Kidney glomerular epithelial cell (primary cell): ENCODE measurements around the gene RNASET2.

Source experiments
- DNase-seq: peaks from one replicate; lab custom pipeline; 2025; lab: John Stamatoyannopoulos, UW

RNASET2 gene, protein sequence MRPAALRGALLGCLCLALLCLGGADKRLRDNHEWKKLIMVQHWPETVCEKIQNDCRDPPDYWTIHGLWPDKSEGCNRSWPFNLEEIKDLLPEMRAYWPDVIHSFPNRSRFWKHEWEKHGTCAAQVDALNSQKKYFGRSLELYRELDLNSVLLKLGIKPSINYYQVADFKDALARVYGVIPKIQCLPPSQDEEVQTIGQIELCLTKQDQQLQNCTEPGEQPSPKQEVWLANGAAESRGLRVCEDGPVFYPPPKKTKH

DNA sequence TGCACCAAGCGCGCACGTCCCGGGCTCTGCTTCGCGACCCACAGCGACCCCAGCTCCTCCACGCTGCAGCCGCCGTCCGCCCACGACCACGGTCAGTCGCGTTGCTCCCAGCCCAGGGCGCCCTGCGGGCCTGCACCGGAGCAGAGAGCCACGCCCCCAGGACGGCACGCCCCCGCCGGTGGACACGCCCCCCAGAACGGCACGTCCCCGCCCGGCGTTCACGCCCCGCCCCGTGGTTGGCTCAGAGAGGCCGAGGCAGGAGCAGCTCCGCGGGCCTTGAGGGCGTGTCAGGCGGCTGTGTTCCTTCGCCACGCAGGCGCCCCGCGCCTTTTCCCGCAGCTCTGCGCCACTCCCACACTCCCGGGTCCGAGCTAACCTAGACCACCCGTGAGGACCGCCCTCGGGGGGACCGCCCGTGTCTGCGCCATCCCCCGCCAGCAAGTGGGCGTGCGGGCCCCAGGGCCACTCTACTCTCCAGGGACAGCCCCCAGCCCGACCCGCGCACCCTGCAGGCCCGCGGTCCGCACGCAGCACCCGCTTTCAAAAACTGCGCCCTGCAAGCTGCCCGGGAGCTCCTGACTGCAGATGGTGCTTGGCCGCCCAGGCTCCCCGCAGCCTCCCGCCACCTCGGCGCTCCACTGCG is at the start of gene RNASET2:
TSS of gene RNASET2 (minus strand) at position 107 of the 643 bp plus-strand sequence. CDS start 368 bp downstream, outside the sequence.
- peak; percentile 75 for DNase-seq

DNA sequence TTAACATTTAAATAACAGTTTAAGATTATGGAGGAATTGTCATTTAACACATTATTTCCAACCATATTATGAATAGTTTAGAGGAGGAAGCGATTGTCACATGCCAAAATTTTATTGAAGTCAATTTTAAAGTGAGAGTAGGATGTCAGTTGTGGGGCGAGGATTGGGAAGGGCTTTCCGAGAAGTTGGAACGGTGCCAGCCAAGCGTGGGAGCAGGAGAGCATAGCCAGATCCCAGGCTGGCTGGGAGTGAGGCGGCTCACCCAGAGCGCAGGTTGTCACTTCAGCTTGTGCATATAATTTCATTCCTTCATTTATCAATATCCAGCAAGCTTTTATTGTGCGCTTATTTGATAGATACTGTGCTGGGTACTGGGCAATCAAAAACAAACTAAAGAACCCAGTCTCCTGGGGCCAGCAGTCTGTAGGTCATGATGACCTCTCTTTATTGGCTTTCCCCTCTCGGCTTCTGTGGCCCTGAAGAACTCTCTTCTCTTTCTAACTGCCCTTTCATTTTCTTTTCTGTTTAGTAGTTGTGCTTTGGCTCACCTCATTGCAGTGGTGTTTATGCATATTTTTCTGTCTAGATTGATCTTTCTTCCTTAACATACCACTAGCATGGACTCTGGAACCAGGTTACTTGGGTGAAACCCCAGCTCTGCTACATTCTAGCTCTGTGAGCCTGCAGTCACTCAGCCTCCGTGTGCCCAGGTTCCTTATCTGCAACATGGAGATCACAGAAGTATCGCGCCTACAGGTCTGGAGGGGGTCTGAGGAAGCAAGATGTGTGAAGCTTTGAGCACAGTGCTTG is 49.2 kb upstream of the RNASET2 start:
- no peak for DNase-seq

DNA sequence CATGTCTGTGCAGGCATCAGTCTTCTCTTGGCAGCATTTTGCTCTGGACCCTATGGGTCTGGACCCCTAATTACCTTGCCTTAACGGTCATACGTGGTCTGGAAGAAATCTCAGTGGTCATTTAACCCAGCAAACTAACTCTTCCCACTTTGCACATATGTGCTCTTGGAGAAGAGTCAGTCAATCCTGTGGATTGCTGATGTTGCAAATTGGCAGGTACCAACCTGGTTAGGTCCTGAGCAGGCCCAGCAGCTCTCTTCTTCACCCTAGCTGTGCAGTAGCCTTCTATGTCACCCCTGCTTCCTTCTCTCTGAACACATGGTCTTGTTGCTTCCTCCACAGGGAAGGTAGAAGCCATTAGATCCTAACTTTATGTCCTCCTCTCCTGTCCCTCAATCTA is 44.4 kb upstream of the RNASET2 start:
- no peak for DNase-seq

DNA sequence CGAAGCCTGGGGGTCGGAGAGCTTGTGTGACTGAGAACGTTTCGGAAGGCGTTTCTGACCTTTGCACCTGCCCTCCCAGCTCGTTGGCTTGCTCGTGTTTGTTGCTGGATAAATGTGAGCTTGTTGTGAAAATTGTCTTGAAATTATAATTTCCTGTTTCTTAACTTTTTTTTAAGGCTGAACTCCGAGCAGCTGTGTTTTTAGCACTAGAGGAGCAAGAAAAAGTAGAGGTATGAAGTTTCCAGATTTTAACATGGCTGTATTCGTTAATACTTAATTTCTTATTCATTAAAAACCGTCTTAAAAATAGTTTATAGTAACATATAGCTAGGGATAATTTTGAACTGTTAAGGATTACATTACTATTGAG is 43.5 kb upstream of the RNASET2 start:
- DNase-seq, result no peak

DNA sequence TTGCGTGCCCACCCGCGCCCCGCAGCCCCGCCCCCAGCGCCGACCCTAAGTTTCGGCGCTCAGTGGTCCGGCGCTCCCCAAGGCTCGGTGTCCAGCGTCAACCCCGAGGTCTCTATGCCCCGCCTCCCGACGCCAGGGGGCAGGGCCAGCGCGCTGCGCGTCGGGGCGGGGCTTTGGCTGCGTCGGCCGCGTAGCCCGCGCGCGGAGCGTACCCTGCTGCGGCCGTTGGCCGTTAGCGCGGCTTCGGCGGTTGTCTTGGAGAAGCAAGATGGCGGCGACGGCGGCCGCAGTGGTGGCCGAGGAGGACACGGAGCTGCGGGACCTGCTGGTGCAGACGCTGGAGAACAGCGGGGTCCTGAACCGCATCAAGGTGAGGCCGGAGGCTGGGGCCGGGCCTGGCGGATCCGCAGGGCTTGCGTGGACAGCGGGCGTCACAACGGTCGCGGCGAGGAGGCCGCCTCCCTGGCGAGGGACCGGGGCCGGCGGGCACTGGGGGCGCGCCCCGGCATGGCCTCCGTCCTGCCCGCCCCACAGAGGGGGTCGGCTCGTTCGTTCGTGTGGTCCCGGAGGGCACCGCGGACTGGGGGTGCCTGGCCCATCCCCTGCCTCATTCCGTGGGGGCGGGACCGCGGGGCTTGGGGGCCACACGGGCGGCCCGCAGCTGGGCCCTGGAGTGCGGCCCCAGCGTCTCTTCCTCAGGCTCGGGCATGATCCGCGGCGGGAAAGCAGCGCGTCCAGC is 43.0 kb upstream of the RNASET2 start, which contains the start of gene CEP43:
TSS of gene CEP43 (plus strand) at position 253 of the 739 bp plus-strand sequence. CDS start at position 269, 16 bp downstream.
- DNase-seq, result peak; percentile 88

DNA sequence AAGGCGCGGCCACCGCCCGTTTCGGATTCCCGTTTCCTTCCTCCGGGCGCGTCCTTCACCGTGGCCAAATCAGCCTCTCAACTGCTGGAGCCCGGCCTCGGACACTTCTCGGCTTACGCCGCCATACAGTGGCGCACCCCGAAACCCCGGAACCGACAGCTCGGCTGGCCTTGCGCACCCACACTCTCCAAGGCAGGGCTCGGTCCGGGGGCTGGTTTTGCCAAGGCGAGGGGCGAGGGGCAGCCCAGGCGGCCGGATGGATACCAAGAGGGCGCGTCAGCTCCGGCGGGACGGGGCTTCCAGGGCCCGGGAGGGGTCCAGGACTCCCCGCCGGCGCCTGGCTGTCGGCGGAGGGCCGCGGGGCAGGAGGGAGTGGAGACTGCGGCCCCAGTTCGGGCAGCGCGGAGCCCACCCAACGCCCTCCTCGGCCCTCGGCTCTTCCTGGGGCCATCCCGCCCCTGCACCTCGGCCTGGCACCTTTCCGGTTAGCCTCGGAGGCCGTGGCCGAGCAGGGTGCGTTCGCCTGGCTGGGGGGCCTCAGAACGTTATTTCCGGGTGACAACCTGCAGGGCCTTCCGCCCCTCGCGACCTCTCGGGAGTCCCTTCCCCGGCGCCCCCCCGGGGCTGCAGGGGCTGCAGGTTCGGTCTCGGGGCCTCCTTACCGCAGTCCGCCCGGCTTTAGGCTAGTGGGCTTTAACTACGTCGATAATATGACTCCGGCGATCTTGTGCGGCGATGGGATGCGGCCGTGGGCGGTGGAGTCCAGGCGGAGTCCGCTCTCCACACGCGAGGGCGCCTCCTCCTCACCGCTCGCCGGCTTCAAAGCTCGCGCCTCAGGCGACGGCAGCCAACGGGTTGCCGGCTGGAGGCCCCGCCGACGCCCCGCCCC is 42.1 kb upstream of the RNASET2 start:
- DNase-seq, result no peak

DNA sequence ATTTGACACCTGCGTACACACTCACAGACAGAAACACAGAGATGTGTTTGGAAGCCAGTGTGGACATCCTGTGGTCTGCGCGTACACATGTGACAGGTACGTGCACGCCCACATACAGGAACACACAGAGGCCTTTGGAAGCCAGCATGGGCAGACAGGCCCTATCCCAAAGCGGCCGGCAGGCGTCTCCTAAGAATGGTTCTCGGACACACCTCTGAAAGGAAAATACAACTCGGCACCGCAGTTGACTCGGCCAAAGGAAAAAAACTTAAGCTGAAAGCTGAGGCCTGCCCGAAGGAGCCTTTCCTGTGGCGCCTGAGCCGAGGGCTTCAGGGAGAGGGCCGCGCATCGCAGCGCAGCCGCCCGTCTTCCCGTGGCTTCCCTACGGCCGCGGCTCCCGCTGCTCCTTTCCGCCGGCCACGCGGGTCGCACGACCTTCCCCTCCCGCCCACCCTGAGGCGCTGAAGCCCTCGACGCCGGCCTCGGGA is 41.5 kb upstream of the RNASET2 start:
- peak; percentile 87 for DNase-seq

DNA sequence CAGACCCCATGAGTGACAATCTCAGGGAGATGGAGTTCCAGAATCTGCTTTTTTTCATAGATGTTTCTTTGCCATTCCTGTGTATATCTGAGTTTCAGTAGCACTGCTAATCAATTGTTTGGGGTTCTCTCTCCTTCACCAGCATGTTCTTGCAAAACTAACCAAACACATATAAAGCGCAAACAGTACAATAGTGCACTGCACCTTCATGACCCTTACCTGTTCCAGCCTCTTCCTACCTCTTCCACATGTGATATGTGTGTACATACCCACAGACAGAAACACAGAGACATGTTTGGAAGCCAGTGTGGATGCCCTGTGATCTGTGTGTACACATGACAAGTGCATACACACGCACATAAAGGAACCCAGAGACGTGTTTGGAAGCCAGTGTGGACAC is 41.0 kb upstream of the RNASET2 start:
- no peak for DNase-seq

DNA sequence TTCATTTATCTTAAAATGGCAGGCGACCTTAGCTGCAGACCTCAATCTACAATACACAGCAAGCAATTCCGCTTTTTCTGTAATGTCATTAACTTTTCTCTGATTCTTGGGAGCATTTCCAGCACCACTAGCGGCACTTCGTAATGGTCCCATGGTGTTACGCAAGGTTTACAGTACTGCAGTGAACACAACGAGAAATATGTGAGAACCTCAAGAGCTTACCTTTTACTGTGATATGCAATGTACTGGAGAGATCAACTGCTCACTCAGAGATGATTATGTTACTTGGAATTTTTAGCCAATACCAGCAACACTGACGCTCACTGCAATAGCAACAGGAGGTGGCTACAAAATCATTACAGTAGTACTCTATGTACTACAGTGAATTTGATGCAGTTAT is 40.1 kb upstream of the RNASET2 start:
- no peak for DNase-seq

DNA sequence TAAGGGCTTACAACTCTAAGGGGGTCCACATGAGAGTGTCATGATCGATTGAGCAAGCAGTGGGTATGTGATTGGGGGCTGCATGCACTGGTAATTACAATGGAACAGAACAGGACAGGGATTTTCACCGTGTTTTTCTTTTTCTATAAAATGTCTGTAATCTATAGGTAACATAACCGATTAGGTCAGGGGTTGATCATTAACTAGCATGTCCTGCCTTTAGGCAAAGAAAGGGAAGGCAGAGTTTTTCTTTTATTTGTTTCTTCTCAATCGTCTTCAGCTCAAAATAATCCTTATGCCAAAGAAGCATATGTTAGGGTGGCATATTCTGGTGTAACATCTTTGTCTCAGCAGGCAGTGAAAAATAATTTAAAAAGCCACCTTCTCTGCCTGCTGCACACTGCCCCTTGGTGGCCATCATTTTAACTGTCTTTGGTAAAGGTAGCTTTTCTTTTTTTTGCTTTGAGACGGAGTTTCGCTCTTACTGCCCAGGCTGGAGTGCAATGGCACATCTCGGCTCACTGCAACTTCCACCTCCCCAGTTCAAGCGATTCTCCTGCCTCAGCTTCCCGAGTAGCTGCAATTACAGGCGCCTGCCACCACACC is 33.2 kb upstream of the RNASET2 start:
- peak; percentile 10 for DNase-seq

DNA sequence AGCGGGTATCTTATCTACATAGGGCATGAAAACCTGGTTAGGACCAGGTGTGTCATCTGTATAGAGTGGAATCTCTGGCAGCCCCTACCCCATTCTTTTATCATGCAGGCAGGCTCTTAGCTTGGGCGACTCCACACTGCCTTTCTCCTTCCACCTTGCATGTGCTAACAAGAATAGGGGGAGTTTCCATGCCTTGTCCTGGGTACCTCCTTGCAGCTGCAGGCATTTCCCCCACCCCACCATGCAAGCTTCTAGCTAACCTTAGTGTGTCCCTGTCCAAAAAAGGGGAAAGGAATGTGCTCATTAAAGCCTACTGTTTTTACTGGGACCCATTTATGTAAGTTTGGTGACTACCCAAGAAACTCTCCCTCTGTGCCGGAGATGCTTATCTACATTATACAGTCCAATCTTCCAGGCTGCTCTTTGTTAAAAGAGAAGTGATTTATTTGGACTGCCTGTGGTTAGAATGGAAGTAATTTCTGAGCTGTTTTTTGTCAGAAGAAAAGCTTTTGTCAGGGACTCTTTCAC is 32.4 kb upstream of the RNASET2 start:
- no peak for DNase-seq

DNA sequence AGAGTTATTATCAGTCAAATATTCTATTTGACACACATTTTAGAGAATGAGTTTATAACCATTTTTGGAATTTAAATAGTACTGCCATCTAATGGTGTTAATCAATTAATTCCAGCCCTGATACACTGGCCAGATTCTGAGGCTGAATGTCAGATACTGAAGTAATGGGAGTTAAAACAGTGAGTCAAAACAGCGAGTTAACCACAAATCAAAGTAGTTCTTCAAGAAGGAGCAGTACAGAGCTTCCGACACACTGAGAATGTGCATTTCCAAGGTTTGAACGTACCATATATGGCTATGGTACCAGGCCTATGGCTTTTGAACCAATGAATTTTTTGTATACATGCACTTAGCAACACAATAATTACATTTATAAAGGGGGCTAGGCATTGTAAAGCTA is 31.6 kb upstream of the RNASET2 start:
- no peak for DNase-seq

DNA sequence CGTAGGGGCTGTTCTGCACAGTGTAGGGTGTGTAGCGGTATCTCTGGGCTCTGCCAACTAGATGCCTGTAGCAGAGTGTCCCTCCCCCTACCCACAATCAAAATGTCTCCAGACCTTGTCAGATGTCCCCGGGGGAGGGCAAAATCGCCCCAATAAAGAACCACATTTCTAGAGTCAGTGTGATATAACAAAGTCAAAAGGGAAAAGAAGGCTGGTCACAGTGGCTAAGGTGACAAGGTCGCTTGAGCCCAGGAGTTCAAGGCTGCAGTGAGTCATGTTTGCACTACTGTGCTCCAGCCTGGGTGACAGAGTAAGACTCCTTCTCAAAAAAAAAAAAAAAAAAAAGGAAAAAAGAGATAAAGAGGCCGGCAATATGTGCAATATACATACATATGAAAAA is 31.1 kb upstream of the RNASET2 start:
- DNase-seq, result no peak

DNA sequence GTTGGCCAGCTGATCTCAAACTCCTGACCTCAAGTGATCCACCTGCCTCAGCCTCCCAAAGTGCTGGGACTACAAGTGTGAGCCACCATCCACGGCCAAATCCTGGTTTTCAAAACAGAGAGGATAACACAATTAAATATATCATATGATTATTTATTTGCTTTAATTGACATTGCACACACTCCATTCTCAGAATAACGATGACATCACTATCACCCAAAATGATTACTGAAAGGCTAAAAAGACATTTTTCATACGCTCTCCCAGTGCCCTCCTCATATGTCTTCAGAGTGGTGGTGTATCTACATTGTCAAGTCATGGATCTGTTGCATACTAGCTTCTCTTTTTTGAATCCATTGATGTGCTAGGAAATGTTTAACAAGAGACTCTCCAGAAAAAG is 24.4 kb upstream of the RNASET2 start:
- DNase-seq, result no peak

DNA sequence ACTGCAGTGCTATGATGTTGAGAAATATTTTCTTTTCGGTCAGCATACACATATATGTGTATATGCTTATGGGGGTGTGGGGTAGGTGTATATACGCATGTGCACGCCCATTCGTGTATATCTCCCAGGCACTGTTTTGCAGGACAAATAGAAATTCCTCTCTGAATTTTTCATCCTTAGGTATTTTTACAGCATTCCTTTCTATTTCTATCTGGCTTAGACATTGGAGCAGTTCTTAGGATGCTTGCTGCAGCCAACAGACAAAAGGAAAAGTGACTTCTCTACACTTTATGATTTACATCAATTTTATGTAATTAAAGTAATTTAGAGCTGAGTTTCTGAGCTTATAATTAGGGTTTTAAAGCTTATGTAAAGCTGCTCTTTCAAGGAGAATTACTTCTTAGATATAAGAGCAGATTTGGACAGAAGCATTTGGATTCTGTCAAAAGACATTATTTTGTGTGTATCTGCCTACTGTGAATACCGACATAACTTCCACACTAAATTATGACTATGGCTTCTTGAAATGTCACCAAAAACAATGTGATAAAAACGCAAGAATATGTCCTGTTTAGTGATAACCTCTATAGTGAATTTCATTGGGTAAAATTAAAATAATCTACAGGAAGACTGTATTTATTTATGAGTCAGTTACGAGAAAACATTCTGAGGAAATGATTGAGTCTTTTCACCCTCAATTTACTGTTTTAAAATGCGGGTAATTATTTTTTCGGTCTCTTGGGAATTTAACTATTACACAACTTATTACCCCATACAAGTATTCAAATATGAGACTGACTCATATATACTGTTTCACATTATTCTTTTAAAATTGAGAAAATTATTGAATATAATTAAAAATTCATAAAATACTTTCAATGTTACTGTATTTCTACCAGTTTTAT is 21.5 kb upstream of the RNASET2 start:
- no peak for DNase-seq

DNA sequence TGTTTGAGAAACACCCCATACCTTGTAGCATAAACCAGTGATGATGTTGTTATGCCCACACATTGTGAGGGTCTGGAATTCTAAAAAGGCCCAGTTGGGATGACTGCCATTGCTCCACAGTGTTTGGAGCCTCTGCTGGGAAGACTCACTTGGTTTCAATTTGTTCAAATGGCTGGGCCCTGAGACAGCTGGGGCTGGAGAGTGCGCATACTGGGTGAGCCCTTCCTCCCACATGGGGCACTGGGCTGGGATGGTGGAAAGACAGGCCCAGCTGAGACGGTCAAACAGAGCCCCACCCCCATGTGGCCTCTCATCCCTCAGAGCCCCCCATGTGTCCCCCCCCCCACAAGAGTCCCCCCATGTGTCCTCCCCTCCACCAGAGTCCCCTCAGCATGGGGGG is 20.3 kb upstream of the RNASET2 start:
- DNase-seq, result no peak

DNA sequence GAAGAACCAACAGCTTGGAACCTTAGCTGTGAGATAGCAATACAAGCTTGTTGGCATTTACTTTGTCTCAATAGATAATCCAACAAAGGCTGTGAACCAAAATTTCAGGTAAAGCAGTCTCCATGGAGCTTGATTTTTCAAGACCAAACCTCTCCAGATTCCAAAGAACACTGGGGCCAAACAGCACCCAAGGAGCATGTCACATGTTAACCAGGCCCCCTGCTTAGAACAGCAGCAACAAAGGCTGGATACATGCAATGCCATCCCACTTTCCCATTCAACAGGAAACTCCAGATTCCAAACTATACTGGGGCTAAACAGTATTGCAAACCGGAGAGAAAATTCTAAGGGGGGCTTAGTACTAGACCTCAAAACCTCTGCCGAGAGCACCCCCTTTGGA is 15.8 kb upstream of the RNASET2 start:
- no peak for DNase-seq

DNA sequence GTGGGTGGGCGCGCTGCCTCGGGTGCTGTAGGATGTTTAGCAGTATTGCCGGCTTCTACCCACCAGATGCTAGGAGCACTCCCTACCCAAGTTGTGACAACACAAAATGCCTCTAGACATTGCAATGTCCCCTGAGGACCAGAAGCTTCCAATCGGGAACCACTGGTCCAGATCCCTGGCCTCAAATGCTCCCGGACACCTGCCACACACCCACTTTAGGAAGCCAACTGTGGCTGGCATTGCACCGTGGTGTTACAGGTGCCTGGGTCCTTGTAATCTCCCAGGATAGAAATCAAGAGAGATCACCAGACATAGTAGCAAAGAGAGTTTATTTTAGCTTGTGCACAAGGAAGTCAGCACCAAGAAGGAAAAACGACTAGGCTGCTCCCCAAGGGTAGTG is 14.9 kb upstream of the RNASET2 start:
- DNase-seq, result no peak

DNA sequence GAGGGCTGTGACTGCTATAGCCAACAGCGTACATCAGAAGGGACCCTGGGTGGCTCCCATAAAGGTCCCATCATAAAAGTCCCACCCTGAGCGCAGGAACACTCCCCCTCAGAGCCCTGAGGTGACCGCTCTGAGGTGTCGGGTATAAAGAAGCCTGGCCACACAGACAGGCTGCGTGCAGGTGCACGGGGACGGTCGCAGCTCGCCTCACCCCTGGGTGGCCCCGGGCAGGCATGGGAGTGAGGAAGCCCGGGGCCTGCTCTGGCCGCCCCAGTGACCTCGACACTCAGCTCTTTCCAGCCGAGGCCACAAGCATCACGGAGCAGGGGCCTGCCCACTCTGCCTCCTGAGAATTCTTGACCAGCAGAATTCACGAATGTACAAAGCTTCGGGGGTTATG is 14.4 kb upstream of the RNASET2 start:
- DNase-seq, result no peak
